Suprapubic skin (tissue), 4 donors: ENCODE measurements around the gene SYT2. TPM values are rescaled to one million over a fixed set of nuclear protein-coding genes. Genes with fewer than 3 reads are reported as not detected.
"Not testable (repeated sequence)": the region's sequence is repeated elsewhere in the genome, so short reads cannot be mapped to it uniquely, and the experiment has no call there.

Source experiments
- DNase-seq, 2 donors: peaks; one replicate each; pipeline ENCODE4 v3.0.0-alpha.2; 2019; ENCODE audit warnings: low spot score in 2 of 2
- H3K27ac ChIP-seq: fragments of 200-600 bp; sonication (generic); one replicate; pipeline ENCODE4 v1.5.1; 2019
- H3K27me3 ChIP-seq: fragments of 200-600 bp; sonication (generic); one replicate; pipeline ENCODE4 v1.5.1; 2019
- H3K36me3 ChIP-seq: fragments of 200-600 bp; sonication (generic); one replicate; pipeline ENCODE4 v1.5.1; 2019
- H3K4me1 ChIP-seq: fragments of 200-600 bp; sonication (generic); one replicate; pipeline ENCODE4 v1.5.1; 2019
- H3K4me3 ChIP-seq: fragments of 200-600 bp; sonication (generic); one replicate; pipeline ENCODE4 v1.5.1; 2019; ENCODE audit warnings: mild to moderate bottlenecking
- H3K9me3 ChIP-seq: fragments of 200-600 bp; sonication (generic); one replicate; pipeline ENCODE4 v1.5.1; 2019
- EP300 ChIP-seq: sonication (generic); formaldehyde crosslinking; IDR thresholded peaks from one replicate; pipeline ENCODE4 v1.6.1; 2017; ENCODE audit warnings: antibody characterized with exemption
- POLR2A ChIP-seq, 2 donors: fragments of 450-650 bp; IDR thresholded peaks; one replicate each; pipeline ENCODE4 v1.6.1; 2017; ENCODE audit warnings: antibody characterized with exemption in 2 of 2, mild to moderate bottlenecking in 2 of 2, moderate library complexity in 2 of 2
- POLR2AphosphoS5 ChIP-seq, 3 donors: sonication (generic); formaldehyde crosslinking; IDR thresholded peaks; one replicate each; pipeline ENCODE4 v1.6.1; 2017; ENCODE audit warnings: antibody characterized with exemption in 3 of 3
- WGBS: methylation state at CpG from one replicate; pipeline ENCODE4 v1.1.5; 2018; 5-methylcytosine and 5-hydroxymethylcytosine counted together
- total RNA-seq, 4 donors: library from RNA; depleted of rRNA; stranded (reverse); fragments of >200 nt; gene quantifications; one replicate each; pipeline ENCODE4 v1.1.0, GENCODE V29; 2016
- TF ChIP-seq, protein P1 (sequence below), 2 donors: fragments of 200-600 bp in 1 of 2; fragments of 450-650 bp in 1 of 2; sonication (generic) in 1 of 2; IDR thresholded peaks; one replicate each; pipeline ENCODE4 v1.5.1; 2016 to 2019; ENCODE audit warnings: antibody characterized with exemption in 2 of 2, mild to moderate bottlenecking in 1 of 2, moderate library complexity in 1 of 2

SYT2 gene
- total RNA-seq, 4 donors from 2014 or later, result 0.11 TPM; not detected in 3

DNA sequence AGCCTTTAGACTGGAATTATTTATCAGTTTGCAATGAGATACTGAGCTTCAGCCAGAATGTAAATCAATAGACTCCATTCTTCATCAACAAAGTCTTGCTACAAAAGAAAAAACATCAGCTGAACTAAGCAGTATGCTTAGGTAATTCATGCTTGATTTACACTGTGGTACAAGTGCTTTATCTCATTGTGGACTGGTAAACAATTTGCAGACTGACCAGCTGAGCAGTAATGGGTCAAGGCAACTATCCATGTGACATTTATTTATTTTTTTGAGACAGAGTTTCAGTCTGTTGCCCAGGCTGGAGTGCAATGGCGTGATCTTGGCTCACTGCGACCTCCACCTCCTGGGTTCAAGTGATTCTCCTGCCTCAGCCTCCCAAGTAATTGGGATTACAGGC, 39.8 kb upstream of the SYT2 start:
- no peak for DNase-seq
- no peaks in the 10 kb centered on the region for H3K9me3 ChIP-seq
- no peaks in the 10 kb centered on the region for H3K27me3 ChIP-seq
- H3K27ac ChIP-seq, result no peak overlapping the region
- no peak overlapping the region for H3K4me3 ChIP-seq
- TF ChIP-seq, protein P1, sequence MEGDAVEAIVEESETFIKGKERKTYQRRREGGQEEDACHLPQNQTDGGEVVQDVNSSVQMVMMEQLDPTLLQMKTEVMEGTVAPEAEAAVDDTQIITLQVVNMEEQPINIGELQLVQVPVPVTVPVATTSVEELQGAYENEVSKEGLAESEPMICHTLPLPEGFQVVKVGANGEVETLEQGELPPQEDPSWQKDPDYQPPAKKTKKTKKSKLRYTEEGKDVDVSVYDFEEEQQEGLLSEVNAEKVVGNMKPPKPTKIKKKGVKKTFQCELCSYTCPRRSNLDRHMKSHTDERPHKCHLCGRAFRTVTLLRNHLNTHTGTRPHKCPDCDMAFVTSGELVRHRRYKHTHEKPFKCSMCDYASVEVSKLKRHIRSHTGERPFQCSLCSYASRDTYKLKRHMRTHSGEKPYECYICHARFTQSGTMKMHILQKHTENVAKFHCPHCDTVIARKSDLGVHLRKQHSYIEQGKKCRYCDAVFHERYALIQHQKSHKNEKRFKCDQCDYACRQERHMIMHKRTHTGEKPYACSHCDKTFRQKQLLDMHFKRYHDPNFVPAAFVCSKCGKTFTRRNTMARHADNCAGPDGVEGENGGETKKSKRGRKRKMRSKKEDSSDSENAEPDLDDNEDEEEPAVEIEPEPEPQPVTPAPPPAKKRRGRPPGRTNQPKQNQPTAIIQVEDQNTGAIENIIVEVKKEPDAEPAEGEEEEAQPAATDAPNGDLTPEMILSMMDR (IDR thresholded peaks at IDR 0.05), result no peak
- TF ChIP-seq POLR2AphosphoS5 (IDR thresholded peaks at IDR 0.05) (no peak), POLR2A (IDR thresholded peaks at IDR 0.05) (no peak), EP300 (no peak)
- WGBS, result 94% methylated on average over 2 of the region's 2 CpGs
- peaks cover 80% of the 10 kb centered on the region for H3K36me3 ChIP-seq
- H3K4me1 ChIP-seq, result no peaks in the 10 kb centered on the region

DNA sequence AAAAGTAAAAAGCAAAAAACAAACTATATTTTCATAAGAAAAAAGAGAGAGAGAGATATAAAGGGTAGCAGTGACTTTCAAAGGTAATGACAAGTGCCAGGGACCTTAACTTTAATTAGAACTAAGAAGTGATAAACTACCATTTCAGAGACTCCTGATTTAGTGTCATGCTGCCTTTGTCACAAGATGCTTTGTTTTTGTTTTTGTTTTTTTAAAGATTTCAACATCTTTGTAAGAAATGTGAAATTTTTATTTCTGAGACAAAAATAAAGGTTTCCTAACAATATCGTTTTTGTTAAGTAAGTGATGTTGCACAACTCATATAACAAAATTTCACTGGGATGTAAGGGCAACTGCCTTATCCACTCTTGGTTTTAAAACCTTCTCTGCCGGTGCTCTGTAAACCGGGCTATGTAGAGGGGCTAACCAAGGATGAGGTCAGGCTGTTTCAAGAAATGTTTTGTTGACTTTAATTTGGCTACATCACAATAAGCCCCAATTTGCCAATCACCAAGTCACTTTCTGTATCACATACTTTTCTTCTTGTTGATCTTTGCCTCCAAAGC, 35.2 kb upstream of the SYT2 start:
- H3K4me3 ChIP-seq, result no peak overlapping the region
- TF ChIP-seq, protein P1 (IDR thresholded peaks at IDR 0.05), result no peak
- no peak for TF ChIP-seq EP300
- TF ChIP-seq POLR2AphosphoS5 (IDR thresholded peaks at IDR 0.05), result no peak
- TF ChIP-seq POLR2A (IDR thresholded peaks at IDR 0.05), result no peak
- H3K4me1 ChIP-seq, result no peaks in the 10 kb centered on the region
- H3K27me3 ChIP-seq, result no peaks in the 10 kb centered on the region
- no peak overlapping the region for H3K27ac ChIP-seq
- 86% methylated on average over 3 of the region's 3 CpGs for WGBS
- peaks cover 83% of the 10 kb centered on the region for H3K36me3 ChIP-seq
- no peaks in the 10 kb centered on the region for H3K9me3 ChIP-seq
- no peak for DNase-seq

DNA sequence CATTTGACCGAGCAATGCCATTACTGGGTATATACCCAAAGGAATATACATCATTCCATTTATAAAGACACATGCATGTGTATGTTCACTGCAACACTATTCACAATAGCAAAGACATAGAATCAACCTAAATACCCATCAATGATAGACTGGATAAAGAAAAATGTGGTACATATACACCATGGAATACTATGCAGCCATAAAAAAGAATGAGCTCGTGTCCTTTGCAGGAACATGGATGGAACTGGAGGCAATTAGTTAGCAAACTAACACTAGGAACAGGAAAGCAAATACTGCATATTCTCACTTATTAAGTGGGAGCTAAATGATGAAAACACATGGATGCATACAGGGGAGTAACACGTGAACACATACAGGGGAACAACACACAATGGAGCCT, 34.5 kb upstream of the SYT2 start:
- not testable (repeated sequence) for H3K4me3 ChIP-seq, DNase-seq, H3K27ac ChIP-seq, H3K9me3 ChIP-seq, H3K27me3 ChIP-seq, H3K4me1 ChIP-seq
- 96% methylated on average over 3 of the region's 3 CpGs for WGBS
- H3K36me3 ChIP-seq, result peaks cover 83% of the 10 kb centered on the region

DNA sequence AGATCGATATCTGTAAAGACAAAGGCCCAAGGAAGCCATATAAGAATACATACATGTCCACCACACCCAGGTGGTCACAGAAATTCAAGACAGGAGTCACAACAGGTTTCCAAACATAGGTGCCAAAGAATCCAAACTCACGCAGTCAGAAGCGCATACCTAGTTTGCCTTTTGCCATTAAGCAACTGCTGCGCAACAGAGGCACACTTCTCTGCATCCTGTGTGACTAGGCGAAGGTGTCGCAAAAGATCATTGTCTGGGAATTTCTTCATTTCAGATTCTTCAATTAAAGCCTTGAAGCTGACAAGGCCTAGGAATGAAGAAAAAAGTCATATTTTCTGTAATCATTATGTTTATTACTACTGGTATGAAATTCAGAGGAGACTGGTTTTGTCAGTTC, 32.2 kb upstream of the SYT2 start:
- H3K9me3 ChIP-seq, result no peaks in the 10 kb centered on the region
- H3K27ac ChIP-seq, result no peak overlapping the region
- DNase-seq, result no peak
- no peak overlapping the region for H3K4me3 ChIP-seq
- H3K36me3 ChIP-seq, result peaks cover 80% of the 10 kb centered on the region
- TF ChIP-seq POLR2A (IDR thresholded peaks at IDR 0.05) (no peak), POLR2AphosphoS5 (IDR thresholded peaks at IDR 0.05) (no peak)
- 94% methylated on average over 6 of the region's 6 CpGs for WGBS
- H3K27me3 ChIP-seq, result no peaks in the 10 kb centered on the region
- H3K4me1 ChIP-seq, result no peaks in the 10 kb centered on the region

DNA sequence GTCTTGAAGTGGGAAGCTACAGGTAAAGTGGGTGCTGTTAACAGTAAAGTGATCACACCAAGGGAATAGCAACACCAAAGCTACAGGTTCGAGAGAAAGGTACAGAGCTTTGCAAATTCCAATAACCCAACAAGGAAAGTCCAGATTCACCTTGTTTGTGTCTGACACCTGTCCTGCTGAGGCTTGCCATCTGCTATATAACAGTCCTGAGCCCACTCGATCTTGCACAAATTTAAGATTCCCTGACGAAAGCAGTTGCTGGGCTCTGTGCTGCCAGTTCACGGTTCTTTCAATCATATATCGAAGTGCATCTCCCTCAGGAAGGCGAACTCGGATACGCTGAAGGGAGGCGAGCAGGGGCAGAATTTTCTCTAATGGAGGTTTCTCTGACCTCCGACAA, 23.0 kb upstream of the SYT2 start:
- WGBS, result 95% methylated on average over 10 of the region's 10 CpGs
- H3K4me3 ChIP-seq, result no peak overlapping the region
- H3K36me3 ChIP-seq, result peaks cover 88% of the 10 kb centered on the region
- no peak overlapping the region for H3K27ac ChIP-seq
- TF ChIP-seq, protein P1 (IDR thresholded peaks at IDR 0.05), result no peak
- TF ChIP-seq POLR2A (IDR thresholded peaks at IDR 0.05), result no peak
- no peak for TF ChIP-seq POLR2AphosphoS5 (IDR thresholded peaks at IDR 0.05)
- no peak for TF ChIP-seq EP300
- H3K4me1 ChIP-seq, result no peaks in the 10 kb centered on the region
- no peaks in the 10 kb centered on the region for H3K9me3 ChIP-seq
- H3K27me3 ChIP-seq, result no peaks in the 10 kb centered on the region
- DNase-seq, result no peak

DNA sequence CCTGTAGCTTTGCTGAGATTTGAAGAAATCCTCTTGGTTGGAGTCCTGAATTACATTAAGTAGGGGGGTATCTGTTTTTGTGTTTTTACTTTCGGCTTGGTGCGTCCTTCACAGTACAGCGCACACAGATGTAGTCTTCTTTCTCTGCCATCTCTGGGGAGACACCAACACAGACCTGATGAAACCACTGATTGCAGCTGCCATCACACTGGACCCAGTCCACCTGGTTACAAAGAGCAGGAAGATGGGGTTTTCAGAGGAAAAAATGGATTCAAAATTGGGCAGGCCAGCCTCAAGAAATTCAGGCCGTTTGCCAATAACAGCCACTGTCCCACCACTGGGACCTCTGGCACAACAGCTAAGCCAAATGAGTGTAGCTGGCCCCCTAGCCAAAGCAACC, 18.7 kb upstream of the SYT2 start:
- Histone ChIP-seq H3K27ac (no peak overlapping the region), H3K9me3 (no peaks in the 10 kb centered on the region), H3K4me3 (no peak overlapping the region), H3K36me3 (peaks cover 72% of the 10 kb centered on the region), H3K27me3 (no peaks in the 10 kb centered on the region), H3K4me1 (no peaks in the 10 kb centered on the region)
- TF ChIP-seq POLR2AphosphoS5 (IDR thresholded peaks at IDR 0.05) (no peak), EP300 (no peak), POLR2A (IDR thresholded peaks at IDR 0.05) (no peak)
- TF ChIP-seq, protein P1 (IDR thresholded peaks at IDR 0.05), result no peak
- WGBS, result 89% methylated on average over 3 of the region's 4 CpGs
- DNase-seq, result no peak
